Vagina (tissue), 2 donors: ENCODE results near the gene TH. TPM values are rescaled to one million over a fixed set of nuclear protein-coding genes. Genes with fewer than 3 reads are reported as not detected.

Source experiments
- DNase-seq, 2 donors: peaks; one replicate each; pipeline ENCODE4 v3.0.0-alpha.2; 2017; ENCODE audit errors: extremely low spot score in 2 of 2
- H3K27ac ChIP-seq: fragments of 200-600 bp; sonication (generic); one replicate; pipeline ENCODE4 v1.5.1; 2019
- H3K27me3 ChIP-seq: fragments of 200-600 bp; sonication (generic); one replicate; pipeline ENCODE4 v1.5.1; 2019
- H3K36me3 ChIP-seq, 2 donors: fragments of 200-600 bp; sonication (generic); one replicate each; pipeline ENCODE4 v1.5.1; 2017 to 2019
- H3K4me1 ChIP-seq: fragments of 200-600 bp; sonication (generic); one replicate; pipeline ENCODE4 v1.5.1; 2019
- H3K4me3 ChIP-seq, 2 donors: fragments of 200-600 bp; sonication (generic); 1 replicate in 1 of 2; 2 replicates in 1 of 2; pipeline ENCODE4 v1.5.1; 2016 to 2019
- H3K9me3 ChIP-seq: fragments of 200-600 bp; sonication (generic); one replicate; pipeline ENCODE4 v1.5.1; 2019
- CTCF ChIP-seq, 3 experiments: fragments of 450-650 bp in 2 of 3; fragments of 200-600 bp in 1 of 3; sonication (generic) in 1 of 3; IDR thresholded peaks; one replicate each; pipeline ENCODE4 v1.5.1; 2017 to 2019; ENCODE audit warnings: antibody characterized with exemption in 3 of 3, mild to moderate bottlenecking in 2 of 3, moderate library complexity in 2 of 3
- POLR2A ChIP-seq, 2 donors: fragments of 450-650 bp; IDR thresholded peaks; one replicate each; pipeline ENCODE4 v1.6.1; 2017; ENCODE audit warnings: antibody characterized with exemption in 2 of 2, mild to moderate bottlenecking in 2 of 2, moderate library complexity in 2 of 2
- POLR2AphosphoS5 ChIP-seq, 2 donors: sonication (generic); formaldehyde crosslinking; IDR thresholded peaks; one replicate each; pipeline ENCODE4 v1.9.0; 2017; ENCODE audit warnings: antibody characterized with exemption in 2 of 2, mild to moderate bottlenecking in 2 of 2, low read depth in 1 of 2; ENCODE audit not compliant: insufficient read depth in 1 of 2
- intact Hi-C: fragments of 100-400 bp; cut with DNase I; formaldehyde crosslinking; loops from one replicate; pipeline ENCODE4 v1.15.1; 2023
- total RNA-seq: library from RNA; depleted of rRNA; stranded (reverse); fragments of >200 nt; gene quantifications from one replicate; pipeline ENCODE4 v1.2.3, GENCODE V29; 2016

TH gene
- total RNA-seq, 1 donor from 2014 or later, result 21.9 TPM

- intact Hi-C loops, result loop anchor here (10.0 kb wide), 1 partner anchor 333 kb away; no protein-coding TSS in a partner anchor
- DNase-seq, result no peak
- H3K27ac ChIP-seq, result no peak overlapping the region
- peaks cover 9% of the 10 kb centered on the region for H3K4me1 ChIP-seq
- H3K4me3 ChIP-seq, result no peak overlapping the region
- no peak for TF ChIP-seq POLR2AphosphoS5 (IDR thresholded peaks at IDR 0.05; ENCODE audit: insufficient read depth in 1 of 2, low read depth in 1 of 2)
- no peak for TF ChIP-seq CTCF (IDR thresholded peaks at IDR 0.05)
- no peak for TF ChIP-seq POLR2A (IDR thresholded peaks at IDR 0.05)
- no peaks in the 10 kb centered on the region for H3K27me3 ChIP-seq
- no peaks in the 10 kb centered on the region for H3K9me3 ChIP-seq
- H3K36me3 ChIP-seq, result no peaks in the 10 kb centered on the region
Observed at GRCh38 chr11:2201542-2201941, 29.9 kb upstream of the TH start.

GRCh38 chr11:2200957-2201519 lies 29.4 kb upstream of the TH start:
- no peak for TF ChIP-seq POLR2A (IDR thresholded peaks at IDR 0.05)
- TF ChIP-seq POLR2AphosphoS5 (IDR thresholded peaks at IDR 0.05; ENCODE audit: insufficient read depth in 1 of 2, low read depth in 1 of 2), result no peak
- TF ChIP-seq CTCF (IDR thresholded peaks at IDR 0.05), result no peak
- Histone ChIP-seq H3K9me3 (no peaks in the 10 kb centered on the region), H3K27me3 (no peaks in the 10 kb centered on the region), H3K27ac (no peak overlapping the region), H3K4me3 (no peak overlapping the region), H3K36me3 (no peaks in the 10 kb centered on the region), H3K4me1 (peaks cover 9% of the 10 kb centered on the region)
- intact Hi-C loops, result loop anchor here (10.0 kb wide), 1 partner anchor 334 kb away; no protein-coding TSS in a partner anchor
- no peak for DNase-seq

GRCh38 chr11:2200536-2200935 lies 28.9 kb upstream of the TH start:
- DNase-seq, result no peak
- intact Hi-C loops, result loop anchor here (10.0 kb wide), 1 partner anchor 334 kb away; no protein-coding TSS in a partner anchor
- no peak overlapping the region for H3K27ac ChIP-seq
- H3K9me3 ChIP-seq, result no peaks in the 10 kb centered on the region
- no peak overlapping the region for H3K4me3 ChIP-seq
- no peaks in the 10 kb centered on the region for H3K36me3 ChIP-seq
- H3K4me1 ChIP-seq, result peaks cover 9% of the 10 kb centered on the region
- no peaks in the 10 kb centered on the region for H3K27me3 ChIP-seq
- TF ChIP-seq CTCF (IDR thresholded peaks at IDR 0.05), result no peak
- no peak for TF ChIP-seq POLR2AphosphoS5 (IDR thresholded peaks at IDR 0.05; ENCODE audit: insufficient read depth in 1 of 2, low read depth in 1 of 2)
- no peak for TF ChIP-seq POLR2A (IDR thresholded peaks at IDR 0.05)

GRCh38 chr11:2199466-2200341 lies 28.1 kb upstream of the TH start:
- DNase-seq, result no peak
- Histone ChIP-seq H3K4me3 (no peak overlapping the region), H3K27ac (no peak overlapping the region), H3K4me1 (peaks cover 9% of the 10 kb centered on the region), H3K9me3 (no peaks in the 10 kb centered on the region), H3K36me3 (no peaks in the 10 kb centered on the region), H3K27me3 (no peaks in the 10 kb centered on the region)
- TF ChIP-seq POLR2AphosphoS5 (IDR thresholded peaks at IDR 0.05; ENCODE audit: insufficient read depth in 1 of 2, low read depth in 1 of 2) (no peak), POLR2A (IDR thresholded peaks at IDR 0.05) (no peak), CTCF (IDR thresholded peaks at IDR 0.05) (no peak)
- intact Hi-C loops, result loop anchor here (2.0 to 10.0 kb wide), 3 partner anchors 108 to 335 kb away; no protein-coding TSS in a partner anchor
